GM12872 (cell line): ENCODE data around the gene NFKB2.

Source experiments
- CTCF ChIP-seq: IDR thresholded peaks from 3 replicates; pipeline ENCODE4 v1.5.1; 2011; ENCODE audit warnings: low read depth, mild to moderate bottlenecking, low read length, moderate library complexity; ENCODE audit not compliant: insufficient read depth

NFKB2 gene

GRCh38 chr10:102411341-102412255 lies 16.1 kb downstream of the NFKB2 start:
- TF ChIP-seq CTCF: no peak

GRCh38 chr10:102412293-102412692 lies 16.8 kb downstream of the NFKB2 start:
- TF ChIP-seq CTCF: no peak

- TF ChIP-seq CTCF: no peak
Measured at GRCh38 chr10:102413053-102413705, 17.7 kb downstream of the NFKB2 start.

GRCh38 chr10:102413806-102414561 lies 18.5 kb downstream of the NFKB2 start:
- no peak for TF ChIP-seq CTCF

GRCh38 chr10:102414749-102415148 lies 19.2 kb downstream of the NFKB2 start:
- no peak for TF ChIP-seq CTCF

- no peak for TF ChIP-seq CTCF
Measured at GRCh38 chr10:102416283-102416682, 20.8 kb downstream of the NFKB2 start.

- no peak for TF ChIP-seq CTCF
Measured at GRCh38 chr10:102416695-102417094, 21.2 kb downstream of the NFKB2 start.
